Suppressor macrophage treated with lipopolysaccharide for 1 hour (primary cell): ENCODE measurements around the gene AP1M1.

Source experiments
- DNase-seq, 3 donors: peaks; one replicate each; pipeline ENCODE4 v3.0.0-alpha.2; 2020 to 2022

AP1M1 gene

GRCh38 chr19:16208847-16209665 lies 11.3 kb downstream of the AP1M1 start:
- no peak for DNase-seq

DNA sequence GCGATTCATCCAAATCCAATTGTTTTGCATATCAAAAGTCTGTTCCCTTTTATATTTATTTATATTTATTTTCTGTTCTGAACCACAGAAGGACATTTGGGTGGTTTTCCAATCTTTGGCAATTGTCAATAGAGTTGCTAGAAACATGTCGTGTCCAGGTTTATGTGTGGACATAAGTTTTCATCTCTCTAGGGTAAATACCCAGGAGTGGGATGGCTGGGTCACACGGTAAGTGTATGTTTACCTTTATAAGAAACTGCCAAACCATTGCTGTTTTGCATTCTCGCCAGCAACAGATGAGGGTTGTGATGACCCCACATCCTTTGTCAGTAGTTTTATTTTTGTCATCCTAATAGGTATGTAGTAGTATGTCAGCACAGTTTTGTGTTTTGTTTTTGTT lies 12.5 kb downstream of the AP1M1 start:
- DNase-seq: no peak

DNA sequence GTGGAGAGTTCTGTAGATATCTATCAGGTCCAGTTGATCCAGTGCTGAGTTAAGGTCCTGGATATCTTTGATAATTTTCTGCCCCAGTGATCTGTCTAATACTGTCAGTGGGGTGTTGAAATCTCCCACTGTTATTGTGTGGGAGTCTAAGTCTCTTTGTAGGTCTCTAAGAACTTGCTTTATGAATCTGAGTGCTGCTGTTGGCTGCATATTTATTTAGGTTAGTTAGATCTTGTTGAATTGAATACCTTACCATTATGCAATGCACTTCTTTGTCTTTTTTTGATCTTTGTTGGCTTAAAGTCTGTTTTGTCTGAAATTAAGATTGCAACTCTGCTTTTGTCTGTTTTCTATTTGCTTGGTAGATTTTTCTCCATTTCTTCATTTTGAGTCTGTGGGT lies 15.4 kb downstream of the AP1M1 start:
- no peak for DNase-seq

- DNase-seq: no peak
Observed at GRCh38 chr19:16216744-16217670, 19.3 kb downstream of the AP1M1 start.

DNA sequence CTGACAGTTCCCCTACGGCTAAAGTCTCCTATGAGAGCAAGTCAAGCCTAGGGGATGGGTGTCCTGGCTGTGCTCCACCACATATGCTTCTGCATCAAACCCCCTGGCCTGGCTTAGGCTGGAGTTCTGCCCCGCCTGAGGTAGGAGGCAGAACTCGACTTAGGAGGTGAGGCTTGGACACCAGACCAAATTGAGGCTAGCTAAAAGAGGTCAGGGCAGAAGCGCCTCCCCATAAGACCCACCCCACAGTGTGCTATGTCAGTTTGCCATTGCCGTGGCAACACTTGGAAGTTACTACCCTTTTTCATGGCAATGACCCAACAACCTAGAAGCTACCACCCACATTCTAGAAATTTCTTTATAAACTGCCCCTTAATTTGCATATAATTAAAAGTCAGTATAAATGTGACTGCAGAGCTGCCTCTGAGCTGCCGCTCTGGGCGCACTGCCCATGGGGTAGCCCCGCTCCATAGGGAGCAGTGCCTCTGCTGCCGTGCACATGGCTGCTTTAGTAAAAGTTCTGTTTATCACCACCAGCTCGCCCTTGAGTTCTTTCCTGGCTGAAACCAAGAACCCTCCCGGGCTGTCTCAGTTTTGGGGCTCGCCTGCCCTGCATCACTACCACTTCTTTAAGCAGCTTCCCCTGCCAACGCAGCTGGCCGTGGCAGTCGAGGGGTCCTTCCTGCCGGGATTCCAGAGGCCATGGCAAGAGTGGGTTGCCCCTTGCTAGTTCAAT lies 20.2 kb downstream of the AP1M1 start:
- DNase-seq: no peak

DNA sequence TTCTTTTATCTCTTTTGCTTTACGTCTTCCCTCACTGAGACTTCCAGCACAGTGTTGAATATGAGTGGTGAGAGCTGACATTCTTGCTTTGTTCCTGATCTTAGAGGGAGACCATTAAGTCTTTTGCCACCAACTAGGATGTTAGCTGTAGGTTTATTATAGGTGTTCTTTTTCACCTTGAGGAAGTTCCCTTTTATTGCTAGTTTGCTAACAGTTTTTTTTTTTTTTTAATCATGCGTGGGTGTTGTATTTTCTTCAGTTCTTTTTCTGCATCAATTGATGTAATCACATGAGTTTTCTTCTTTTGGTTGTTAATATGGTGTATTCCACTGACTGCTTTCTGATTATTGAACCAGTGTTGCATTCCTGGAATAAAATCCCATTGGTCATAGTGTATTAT lies 21.1 kb downstream of the AP1M1 start:
- no peak for DNase-seq

GRCh38 chr19:16222806-16223205 lies 25.1 kb downstream of the AP1M1 start:
- no peak for DNase-seq

DNA sequence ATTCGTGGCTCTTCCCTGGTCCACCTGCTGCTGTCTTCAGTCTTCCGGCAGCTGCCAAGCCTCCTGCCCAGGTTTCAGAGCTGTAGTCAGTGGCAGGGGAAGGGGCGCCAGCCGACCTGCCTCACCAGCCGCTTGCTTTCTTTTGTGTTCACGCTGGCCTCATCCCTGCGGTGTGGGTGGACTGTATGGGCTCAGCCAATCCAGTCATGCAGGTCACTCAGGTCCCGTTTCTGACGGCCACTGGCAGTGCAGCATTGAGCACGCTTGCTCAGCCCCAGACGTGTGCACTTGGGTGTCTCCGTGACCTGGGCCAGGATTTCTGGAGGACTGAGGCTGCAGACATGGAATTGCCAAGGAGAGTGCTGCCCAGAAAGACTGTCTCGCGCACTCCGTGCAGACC lies 26.0 kb downstream of the AP1M1 start:
- DNase-seq: no peak

GRCh38 chr19:16224293-16225045 lies 26.8 kb downstream of the AP1M1 start:
- DNase-seq: no peak

GRCh38 chr19:16225279-16226183 lies 27.8 kb downstream of the AP1M1 start:
- no peak for DNase-seq

DNA sequence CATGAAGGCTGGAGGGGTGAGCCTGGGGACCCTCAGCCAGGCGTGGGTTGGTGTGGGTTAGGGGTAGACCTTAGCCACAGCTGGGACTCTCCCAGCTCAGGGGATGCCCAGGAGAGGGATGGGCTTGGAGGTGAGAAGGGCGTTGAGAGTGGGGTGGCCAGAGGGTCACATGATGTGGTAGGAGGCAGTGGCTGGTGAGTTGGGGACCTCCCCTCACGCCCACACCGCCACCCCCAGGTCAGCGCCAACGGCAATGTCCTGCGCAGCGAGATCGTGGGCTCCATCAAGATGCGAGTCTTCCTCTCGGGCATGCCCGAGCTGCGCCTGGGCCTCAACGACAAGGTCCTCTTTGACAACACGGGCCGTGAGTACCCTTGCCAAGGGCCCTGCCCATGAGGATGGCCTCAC lies 28.5 kb downstream of the AP1M1 start:
- no peak for DNase-seq

DNA sequence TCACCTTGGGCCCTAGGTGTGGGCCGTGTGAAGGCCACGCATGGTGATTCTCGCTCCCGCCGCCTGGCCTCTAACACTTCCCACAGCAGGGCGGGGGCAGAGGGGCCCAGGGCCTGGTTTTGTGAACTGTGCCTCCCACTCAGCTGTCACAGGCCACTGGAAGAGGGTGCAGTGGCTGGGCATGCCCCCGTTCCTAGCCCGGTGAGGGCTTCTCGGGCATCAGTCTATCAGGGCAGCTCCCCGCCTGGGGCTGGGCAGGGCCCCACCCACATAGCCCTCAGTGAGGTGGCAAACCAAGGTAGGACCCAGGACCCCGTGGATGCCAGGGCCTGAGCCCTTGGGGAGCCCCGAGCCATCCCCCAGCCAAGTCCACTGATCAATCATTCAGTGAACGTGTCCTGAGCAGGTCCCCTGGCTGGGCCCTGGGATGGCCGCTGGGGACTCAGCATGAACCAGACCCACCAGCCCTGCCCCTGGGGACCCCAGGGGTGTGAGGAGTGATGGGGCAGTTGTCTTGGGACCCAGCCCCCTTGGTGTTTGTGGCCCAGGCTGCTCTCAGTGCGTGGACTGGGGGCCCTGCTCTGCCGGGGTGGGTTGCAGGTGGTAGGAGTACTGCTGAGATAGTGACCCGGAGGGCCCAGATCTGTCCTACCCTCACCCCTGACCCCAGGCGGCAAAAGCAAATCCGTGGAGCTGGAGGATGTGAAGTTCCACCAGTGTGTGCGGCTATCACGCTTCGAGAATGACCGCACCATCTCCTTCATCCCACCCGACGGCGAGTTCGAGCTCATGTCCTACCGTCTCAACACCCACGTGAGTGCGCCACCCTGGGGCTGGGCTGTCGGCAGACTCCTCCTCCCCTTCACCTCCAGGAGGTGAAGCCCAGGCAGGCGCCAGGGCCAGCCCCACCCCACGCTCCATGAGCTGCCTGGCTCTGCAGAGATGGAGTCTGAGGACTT lies 29.4 kb downstream of the AP1M1 start:
- no peak for DNase-seq

DNA sequence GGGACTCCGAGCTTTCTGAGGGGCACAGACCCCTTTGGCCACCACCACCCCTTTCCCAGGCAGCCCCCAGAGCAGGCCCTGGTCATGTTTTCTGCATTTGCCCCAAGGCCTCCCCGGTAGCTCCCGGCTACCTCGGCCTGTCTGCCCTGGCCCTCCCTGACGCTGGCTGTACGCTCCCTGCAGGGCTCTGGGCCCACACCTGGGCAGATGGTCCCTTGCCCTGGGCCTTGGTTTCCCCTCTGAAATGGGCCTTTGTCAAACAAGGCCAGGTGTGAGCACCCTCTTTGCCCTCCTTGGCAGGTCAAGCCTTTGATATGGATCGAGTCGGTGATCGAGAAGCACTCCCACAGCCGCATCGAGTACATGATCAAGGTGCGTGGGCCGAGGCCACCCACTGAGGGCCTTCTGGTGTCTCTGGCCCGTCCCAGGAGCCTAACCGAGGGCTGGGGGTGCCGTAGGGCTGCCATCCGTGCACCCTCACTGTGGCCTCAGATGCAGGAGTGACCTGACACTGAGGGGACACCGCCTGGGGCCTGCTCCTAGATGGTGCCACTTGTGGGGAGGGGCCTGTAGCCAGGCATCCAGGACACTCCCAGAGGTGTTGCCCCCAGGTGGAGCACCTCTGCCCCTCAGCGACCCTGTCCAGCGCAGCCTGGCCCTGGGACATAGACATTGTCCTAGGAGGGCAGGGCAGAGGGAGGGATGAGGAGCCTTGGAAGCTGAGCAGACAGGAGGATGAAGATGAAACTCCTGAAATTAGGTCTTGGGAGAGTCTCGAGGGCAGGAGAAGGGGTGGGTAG lies 30.3 kb downstream of the AP1M1 start:
- DNase-seq: no peak

- DNase-seq: no peak
Observed at GRCh38 chr19:16228637-16229321, 31.1 kb downstream of the AP1M1 start.

DNA sequence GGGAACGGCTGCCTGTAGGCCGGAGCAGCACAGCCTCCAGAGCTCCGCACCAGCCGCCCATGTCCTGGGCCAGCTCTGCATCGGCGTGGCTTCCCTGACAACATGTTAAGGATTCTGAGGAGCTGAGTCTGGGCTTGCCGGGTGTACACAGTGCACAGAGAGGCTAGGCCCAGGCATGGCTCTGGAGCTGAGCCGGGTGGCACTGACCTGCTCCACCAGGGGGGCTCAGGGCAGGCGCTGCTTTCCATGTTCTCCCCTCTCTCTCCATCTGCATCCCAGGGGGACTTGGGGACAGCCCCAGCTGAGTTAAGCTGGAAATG lies 31.6 kb downstream of the AP1M1 start:
- no peak for DNase-seq

- DNase-seq: no peak
Observed at GRCh38 chr19:16232127-16232526, 34.4 kb downstream of the AP1M1 start.

DNA sequence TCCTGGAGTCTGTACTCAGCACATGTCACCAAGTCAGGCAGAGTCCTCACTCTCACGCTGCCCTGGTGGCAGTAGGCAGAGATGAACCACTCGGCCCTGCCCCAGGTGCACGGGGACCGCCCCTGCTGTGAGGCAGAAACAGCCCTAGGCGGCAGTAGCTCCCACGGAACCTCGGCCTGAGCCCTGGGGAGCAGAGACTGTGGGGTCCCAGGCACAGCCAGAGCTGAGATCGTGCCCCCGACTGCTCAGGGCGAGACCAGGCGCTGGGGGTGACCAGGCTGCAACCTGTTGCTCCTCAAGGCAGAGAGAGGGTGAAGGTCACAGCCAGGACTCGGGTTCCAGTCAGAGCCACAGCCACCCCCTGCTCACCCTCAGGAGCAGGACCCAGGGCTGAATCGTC lies 34.9 kb downstream of the AP1M1 start:
- no peak for DNase-seq

DNA sequence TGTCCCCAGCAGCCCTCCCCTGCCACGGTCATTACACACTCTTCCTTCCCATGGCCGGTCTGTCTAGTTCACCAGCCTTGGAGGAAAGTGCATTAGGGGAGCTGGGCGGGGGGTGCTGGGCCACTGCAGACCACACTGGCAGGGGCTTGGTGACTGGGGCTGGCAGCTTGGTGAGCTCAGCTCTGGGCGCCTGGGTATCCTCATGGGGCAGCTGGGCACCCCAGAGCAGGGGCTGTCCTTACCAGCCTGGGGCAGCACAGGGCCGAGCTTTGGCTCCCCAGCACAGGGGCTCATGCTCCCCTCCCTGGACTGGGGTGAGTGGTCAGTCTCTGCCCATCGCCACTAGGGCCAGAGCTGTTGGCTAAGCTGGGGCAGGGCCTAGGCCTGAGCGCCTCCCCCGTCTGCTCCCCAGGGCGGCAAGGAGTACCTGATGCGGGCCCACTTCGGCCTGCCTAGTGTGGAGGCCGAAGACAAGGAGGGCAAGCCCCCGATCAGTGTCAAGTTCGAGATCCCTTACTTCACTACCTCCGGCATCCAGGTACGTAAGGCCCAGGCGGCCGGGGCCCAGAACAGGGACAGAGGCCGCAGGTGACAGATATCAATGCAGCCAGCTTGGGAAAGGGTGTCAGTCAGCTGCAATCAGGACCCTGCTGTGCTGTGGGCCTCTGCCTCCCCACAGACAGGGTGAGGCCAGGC lies 35.5 kb downstream of the AP1M1 start:
- no peak for DNase-seq
